ENCODE data around the gene UPF3A.
"Not testable (repeated sequence)": the region's sequence is repeated elsewhere in the genome, so short reads cannot be mapped to it uniquely, and the experiment has no call there.

The UPF3A gene

DNA sequence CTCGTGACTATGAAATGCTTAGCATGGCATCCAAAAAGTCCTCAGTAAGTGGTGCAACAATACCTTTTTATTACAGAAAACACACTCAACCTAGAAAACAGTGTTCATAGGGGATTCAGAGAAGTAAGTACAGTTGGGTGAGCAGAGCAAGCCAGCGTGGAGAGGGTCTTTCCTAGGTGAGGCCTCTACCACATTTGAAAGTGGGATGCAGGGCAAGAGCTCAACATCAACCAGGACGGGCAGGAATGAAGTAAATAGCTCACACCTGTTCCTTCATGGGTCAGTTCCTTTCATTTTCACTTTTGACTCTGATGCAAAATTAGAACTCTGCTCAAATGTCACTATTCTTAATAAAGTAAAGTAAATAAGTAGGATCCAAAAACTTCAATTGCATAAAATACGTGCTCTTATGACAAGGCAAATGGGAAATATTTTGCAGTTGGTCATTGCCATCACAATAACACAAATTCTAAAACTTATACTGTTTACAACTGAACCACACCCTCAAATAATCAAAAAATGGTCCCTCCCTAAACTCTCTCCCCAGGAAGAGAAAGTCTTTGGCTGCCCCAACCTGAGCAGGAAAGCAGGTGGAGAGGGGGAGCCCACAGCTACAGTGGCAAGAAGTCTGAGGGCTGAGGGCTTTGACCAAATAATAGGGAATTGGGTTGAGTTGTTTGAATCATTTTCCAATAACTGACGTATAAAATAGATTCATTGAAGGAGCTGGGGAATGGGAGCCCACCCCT is 53.1 kb downstream of the UPF3A start:
- no peak for DNase-seq (ENCODE audit: low spot score)

DNA sequence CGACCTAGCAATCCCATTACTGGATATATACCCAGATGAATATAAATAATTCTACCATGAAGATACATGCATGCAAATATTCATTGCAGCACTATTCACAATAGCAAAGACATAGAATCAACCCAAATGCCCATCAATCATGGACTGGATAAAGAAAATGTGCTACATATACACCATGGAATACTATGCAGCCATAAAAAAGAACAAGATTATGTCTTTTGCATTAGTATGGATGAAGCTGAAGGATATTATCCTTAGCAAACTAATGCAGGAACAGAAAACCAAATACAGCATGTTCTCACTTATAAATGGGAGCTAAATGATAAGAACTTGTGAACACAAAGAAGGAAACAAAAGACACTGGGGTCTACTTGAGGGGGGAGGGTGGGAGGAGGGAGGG is 55.1 kb downstream of the UPF3A start:
- DNase-seq (ENCODE audit: low spot score), result not testable (repeated sequence)

DNA sequence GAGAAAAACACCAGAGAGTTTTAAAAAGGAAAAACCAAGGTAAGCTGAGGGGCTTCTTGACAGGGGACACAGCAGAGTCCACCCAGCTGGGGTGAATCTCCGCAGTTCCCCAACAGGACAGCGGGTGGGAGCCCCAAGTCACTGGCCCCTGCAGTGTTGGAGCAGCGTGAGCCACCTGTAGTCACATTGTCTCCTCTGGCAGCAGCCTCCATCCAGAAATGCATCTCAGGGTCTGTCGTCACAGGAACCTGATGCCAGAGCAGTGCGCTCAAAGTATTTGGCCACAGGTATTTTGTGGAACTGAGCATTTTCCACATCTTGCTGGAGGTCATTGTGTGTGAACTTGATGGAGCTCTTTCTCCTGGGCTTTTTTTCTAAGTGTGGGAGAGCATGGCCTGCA is 57.6 kb downstream of the UPF3A start:
- no peak for DNase-seq (ENCODE audit: low spot score)

DNA sequence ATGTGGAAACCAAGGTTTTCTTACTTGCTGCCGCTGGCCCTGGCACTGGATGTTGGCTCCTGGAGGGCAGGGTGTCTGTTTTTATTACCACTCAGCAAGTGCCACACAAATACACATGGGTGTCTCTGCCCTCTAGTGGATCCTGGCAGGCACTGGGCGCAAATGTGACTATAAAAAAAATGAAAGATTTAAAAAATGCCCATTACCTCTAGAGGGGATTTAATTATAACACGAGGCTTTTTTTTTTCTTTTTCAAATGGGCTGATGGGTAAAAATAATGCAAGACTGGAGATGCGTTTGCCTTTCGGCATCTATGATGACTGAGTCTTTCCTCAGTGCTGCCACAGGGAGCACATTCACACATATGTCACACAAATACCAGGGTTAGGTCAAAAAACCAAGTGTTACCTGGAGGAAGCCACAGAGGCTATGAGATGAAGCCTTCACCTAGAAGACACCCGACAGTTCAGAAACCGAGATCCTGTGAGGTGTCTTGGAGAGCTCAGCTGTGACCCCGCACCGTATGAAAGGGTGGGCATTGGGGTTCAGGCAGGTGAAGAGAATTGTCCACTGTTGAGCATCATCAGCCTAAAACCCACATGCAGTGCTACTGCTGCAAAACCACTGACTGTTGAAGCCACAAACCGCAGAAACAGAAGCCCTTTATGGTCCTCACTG is 58.6 kb downstream of the UPF3A start:
- DNase-seq (ENCODE audit: low spot score), result peak; percentile 51

DNA sequence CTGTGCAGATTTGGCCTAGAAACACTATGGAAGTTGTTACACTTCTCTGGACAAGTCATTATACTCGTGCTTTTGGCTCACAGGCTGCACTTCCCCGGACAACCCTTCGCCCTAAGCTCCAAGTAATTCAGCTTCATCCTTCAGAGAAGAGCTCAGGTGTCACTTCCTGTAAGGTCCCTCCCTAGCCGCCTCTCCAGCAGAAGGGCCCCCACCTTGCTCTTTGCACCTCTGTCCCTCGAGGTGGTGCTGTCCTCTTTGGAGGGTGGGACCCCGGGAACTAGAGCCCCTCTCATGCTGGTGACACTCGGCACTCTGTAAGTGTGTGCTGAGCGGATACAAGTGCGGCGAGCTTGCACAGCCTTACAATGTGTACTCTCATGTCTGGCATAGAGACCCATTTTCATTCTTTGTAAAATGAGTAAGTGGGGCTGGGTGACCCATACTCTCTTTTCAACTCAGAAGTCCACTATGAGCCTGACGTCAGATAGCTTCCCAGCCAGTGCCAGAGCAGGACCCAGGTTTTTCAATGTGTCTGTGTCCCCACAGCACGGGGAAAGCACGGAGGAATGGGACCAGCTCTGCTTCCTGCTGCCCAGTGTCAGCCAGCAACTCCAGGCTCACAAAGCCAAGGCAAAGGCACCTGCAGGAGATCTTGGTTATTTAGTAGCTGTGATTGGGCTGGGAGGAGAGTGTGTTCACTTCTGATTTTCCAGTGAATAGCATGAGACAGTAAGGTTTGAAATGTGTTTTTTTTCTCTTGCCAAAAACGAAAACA is 59.8 kb downstream of the UPF3A start:
- no peak for DNase-seq (ENCODE audit: low spot score)

DNA sequence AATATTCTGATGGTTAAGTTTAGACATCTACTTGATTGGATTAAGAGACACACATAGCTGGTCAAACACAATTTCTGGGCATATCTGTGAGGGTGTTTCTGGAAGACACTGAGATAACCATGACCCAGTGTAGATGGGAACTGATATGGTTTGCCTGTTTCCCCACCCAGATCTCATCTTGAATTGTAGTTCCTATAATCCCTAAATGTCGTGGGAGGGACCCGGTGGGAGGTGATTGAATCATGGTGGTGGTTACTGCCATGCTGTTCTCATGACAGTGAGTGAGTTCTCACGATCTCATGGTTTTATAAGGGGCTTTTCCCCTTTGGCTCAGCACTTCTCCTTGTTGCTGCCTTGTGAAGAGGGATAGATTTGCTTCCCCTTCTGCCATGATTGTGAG is 65.9 kb downstream of the UPF3A start:
- DNase-seq (ENCODE audit: low spot score), result not testable (repeated sequence)

DNA sequence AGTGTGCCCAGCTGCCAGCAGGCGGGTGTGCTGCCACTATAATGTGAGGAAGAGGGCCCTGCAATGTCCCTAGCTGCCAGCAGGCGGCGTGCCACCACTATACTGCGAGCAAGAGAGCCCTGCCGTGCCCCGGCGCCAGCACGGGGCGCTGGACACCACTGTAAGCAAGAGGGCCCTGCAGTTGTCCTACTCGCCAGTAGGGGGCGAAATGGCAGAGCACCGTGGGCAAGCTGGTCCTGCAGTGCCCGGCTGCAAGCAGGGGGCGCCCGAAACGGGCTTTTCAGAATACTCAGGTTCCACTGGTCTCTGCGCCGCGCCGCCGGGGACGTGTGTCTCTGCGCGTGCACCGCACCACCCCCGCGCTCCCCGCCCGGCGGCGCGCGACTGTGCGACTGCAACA is 71.4 kb downstream of the UPF3A start:
- not testable (repeated sequence) for DNase-seq (ENCODE audit: low spot score)

DNA sequence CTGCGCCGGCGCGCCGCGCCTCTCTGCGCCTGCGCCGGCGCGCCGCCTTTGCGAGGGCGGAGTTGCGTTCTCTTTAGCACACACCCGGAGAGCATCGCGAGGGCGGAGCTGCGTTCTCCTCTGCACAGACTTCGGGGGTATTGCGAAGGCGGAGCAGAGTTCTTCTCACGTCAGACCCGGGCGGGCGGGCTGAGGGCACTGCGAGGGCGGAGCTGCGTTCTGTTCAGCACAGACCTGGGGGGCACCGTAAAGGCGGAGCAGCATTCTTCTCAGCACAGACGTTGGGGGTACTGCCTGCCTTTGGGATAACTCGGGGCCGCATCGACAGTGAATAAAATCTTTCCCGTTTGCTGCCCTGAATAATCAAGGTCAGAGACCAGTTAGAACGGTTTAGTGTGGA is 72.0 kb downstream of the UPF3A start:
- not testable (repeated sequence) for DNase-seq (ENCODE audit: low spot score)
